Endothelial cell of umbilical vein (primary cell): ENCODE data around the gene PTPMT1. TPM values are rescaled to one million over a fixed set of nuclear protein-coding genes. Genes with fewer than 3 reads are reported as not detected.

ENCODE experiments used
- BruUV-seq: library from RNA; stranded (reverse); fragments of 400-500 nt; replicated peaks from 2 replicates; lab custom pipeline; 2021; lab: Mats Ljungman, UMichigan
- CTCF ChIA-PET: fragments of 300-600, 350-600 bp; sonication (Branson Sonifier 250); formaldehyde crosslinking; loops from one replicate; lab custom pipeline; 2021; ENCODE audit warnings: antibody characterized with exemption, inconsistent platforms; lab: Charles Lee
- POLR2A ChIA-PET: fragments of 300-600, 350-600 bp; sonication (Branson Sonifier 250); formaldehyde crosslinking; loops from one replicate; lab custom pipeline; 2021; ENCODE audit warnings: antibody characterized with exemption, inconsistent platforms; lab: Charles Lee
- DNase-seq: peaks from one replicate; pipeline ENCODE4 v3.0.0-alpha.2; 2011; ENCODE audit warnings: low read depth, low spot score
- FAIRE-seq: peaks from 2 replicates; lab custom pipeline; 2011; peaks lifted over from hg19 to GRCh38; lab: Jason Lieb, UNC
- H2AFZ ChIP-seq: 2 replicates; pipeline ENCODE4 v1.6.0; 2012; ENCODE audit warnings: low read depth, low read length, control low read depth, inconsistent platforms
- H3K27ac ChIP-seq: 2 replicates; pipeline ENCODE4 v1.5.1; 2011; ENCODE audit warnings: low read depth, mild to moderate bottlenecking, control low read depth, low read length, moderate library complexity; ENCODE audit not compliant: insufficient read depth
- H3K27me3 ChIP-seq, 2 experiments: 2 replicates each; pipeline versions ENCODE4 v1.6.0 to v1.6.1; 2011; ENCODE audit warnings: low read length in 2 of 2, mixed read lengths in 1 of 2; ENCODE audit not compliant: control insufficient read depth in 2 of 2, insufficient read depth in 2 of 2
- H3K36me3 ChIP-seq, 2 experiments: 2 replicates in 1 of 2; 3 replicates in 1 of 2; pipeline ENCODE4 v1.5.1; 2011; ENCODE audit warnings: low read length in 2 of 2, mild to moderate bottlenecking in 1 of 2, moderate library complexity in 1 of 2; ENCODE audit not compliant: control insufficient read depth in 2 of 2, insufficient read depth in 2 of 2; ENCODE audit errors: extremely low read depth in 1 of 2
- H3K4me1 ChIP-seq: 3 replicates; pipeline ENCODE4 v1.5.1; 2011; ENCODE audit warnings: mild to moderate bottlenecking, low read length; ENCODE audit not compliant: control insufficient read depth, insufficient read depth; ENCODE audit errors: extremely low read depth
- H3K4me2 ChIP-seq: 2 replicates; pipeline ENCODE4 v1.6.1; 2011; ENCODE audit warnings: low read length, control low read depth, mixed read lengths; ENCODE audit not compliant: insufficient read depth
- H3K4me3 ChIP-seq, 3 experiments: fragments of 200-600 bp in 1 of 3; sonication (generic), shearing (Covaris generic) in 1 of 3; replicated peaks in 1 of 3; 2 replicates each; pipeline ENCODE4 v1.5.1; 2011 to 2016; ENCODE audit warnings: control low read depth in 3 of 3, low read length in 3 of 3, mild to moderate bottlenecking in 2 of 3, inconsistent platforms in 1 of 3, low read depth in 1 of 3, moderate library complexity in 1 of 3; ENCODE audit not compliant: insufficient read depth in 1 of 3
- H3K79me2 ChIP-seq: 2 replicates; pipeline ENCODE4 v1.6.0; 2012; ENCODE audit warnings: low read length, inconsistent platforms; ENCODE audit not compliant: control insufficient read depth, insufficient read depth
- H3K9ac ChIP-seq: replicated peaks from 2 replicates; pipeline ENCODE3; 2011; ENCODE audit warnings: low read length, control low read depth; ENCODE audit not compliant: insufficient read depth; ENCODE audit errors: extremely low read depth
- H3K9me1 ChIP-seq: replicated peaks from 3 replicates; pipeline ENCODE4 v1.6.0; 2011; ENCODE audit warnings: mild to moderate bottlenecking, low read length; ENCODE audit not compliant: control insufficient read depth, insufficient read depth; ENCODE audit errors: extremely low read depth
- H3K9me3 ChIP-seq: replicated peaks from 2 replicates; pipeline ENCODE4 v1.5.1; 2012; ENCODE audit warnings: low read length, inconsistent platforms; ENCODE audit not compliant: control insufficient read depth, insufficient read depth
- H4K20me1 ChIP-seq: replicated peaks from 2 replicates; pipeline ENCODE3; 2011; ENCODE audit warnings: mild to moderate bottlenecking, low read length; ENCODE audit not compliant: control insufficient read depth, insufficient read depth; ENCODE audit errors: extremely low read depth
- CTCF ChIP-seq, 2 donors: IDR thresholded peaks; 1 replicate in 1 of 2; 2 replicates in 1 of 2; pipeline ENCODE4 v1.5.1; 2011; ENCODE audit warnings: low read length in 2 of 2, mild to moderate bottlenecking in 2 of 2, moderate library complexity in 2 of 2, control low read depth in 1 of 2, inconsistent platforms in 1 of 2, low read depth in 1 of 2; ENCODE audit not compliant: insufficient read depth in 1 of 2; ENCODE audit errors: extremely low read depth in 1 of 2
- EZH2 ChIP-seq: IDR thresholded peaks from 2 replicates; pipeline ENCODE4 v1.6.1; 2012; ENCODE audit warnings: borderline replicate concordance, low read depth, mild to moderate bottlenecking, moderate library complexity, low read length, inconsistent platforms; ENCODE audit not compliant: severe bottlenecking
- FOS ChIP-seq: IDR thresholded peaks from 2 replicates; pipeline ENCODE4 v1.6.1; 2011; ENCODE audit warnings: mild to moderate bottlenecking, low read length, moderate library complexity, borderline replicate concordance; ENCODE audit not compliant: insufficient read depth
- GATA2 ChIP-seq: IDR thresholded peaks from 2 replicates; pipeline ENCODE4 v1.7.0; 2011; ENCODE audit warnings: low read depth, mild to moderate bottlenecking, moderate library complexity, mixed read lengths, low read length; ENCODE audit not compliant: insufficient read length, insufficient read depth
- JUN ChIP-seq: IDR thresholded peaks from 2 replicates; pipeline ENCODE4 v1.6.1; 2011; ENCODE audit warnings: borderline replicate concordance, low read depth; ENCODE audit not compliant: insufficient read length, insufficient read depth
- MAX ChIP-seq: IDR thresholded peaks from 2 replicates; pipeline ENCODE4 v1.6.1; 2011; ENCODE audit not compliant: insufficient read depth, insufficient read length
- MYC ChIP-seq: IDR thresholded peaks from one replicate; pipeline ENCODE4 v1.6.1; 2011; ENCODE audit warnings: mild to moderate bottlenecking, low read depth, low read length
- POLR2A ChIP-seq: IDR thresholded peaks from 2 replicates; pipeline ENCODE4 v1.6.1; 2012; ENCODE audit warnings: low read depth, mild to moderate bottlenecking, control low read depth, low read length
- POLR2AphosphoS5 ChIP-seq: IDR thresholded peaks from 2 replicates; pipeline ENCODE4 v1.6.1; 2012; ENCODE audit warnings: low read depth, mild to moderate bottlenecking, control low read depth, low read length, moderate library complexity; ENCODE audit not compliant: insufficient read depth
- dilution Hi-C: fragments of 300-500 bp; cut with MboI; formaldehyde crosslinking; loops from one replicate; pipeline ENCODE4 v1.15.0; 2019; ENCODE audit warnings: low sequenced_read_pairs; ENCODE audit not compliant: extremely low pct_ligation_motif_present
- intact Hi-C: fragments of 100-400 bp; cut with micrococcal nuclease; formaldehyde crosslinking; loops from one replicate; pipeline ENCODE4 v1.10.0; 2022
- polyA plus RNA-seq, 4 experiments: library from polyadenylated mRNA; depleted of rRNA in 3 of 4; stranded (reverse) in 3 of 4; unstranded in 1 of 4; fragments of >200 nt; gene quantifications; 2 replicates each; pipeline versions ENCODE4 v1.2.1 to v1.2.3, GENCODE V29; 2011 to 2012; ENCODE audit warnings: missing spikeins in 1 of 4
- total RNA-seq: library from RNA; stranded (reverse); gene quantifications from 2 replicates; pipeline ENCODE4 v1.2.3, GENCODE V29; 2021

The PTPMT1 gene
- total and polyA plus RNA-seq, 2 donors (not counting 3 experiments of a cell fraction or from before 2014, with no cell fraction given): 44.6 to 83.1 TPM

GRCh38 chr11:47552566-47553405, 12.6 kb upstream of the PTPMT1 start, which contains the start of gene CELF1:
TSS of gene CELF1 (minus strand) at chr11:47553132. CDS start at chr11:47499523, 53,609 bp downstream.
- Histone ChIP-seq H3K36me3 (no peaks in the 10 kb centered on the region), H3K9ac (peak within 1 kb of the TSS; percentile 81), H3K9me1 (no peaks in the 10 kb centered on the region), H3K4me3 (peak within 1 kb of the TSS; percentile 69 to 75 (median 74)), H4K20me1 (peaks cover 5% of the 10 kb centered on the region), H3K4me2 (peak within 1 kb of the TSS; percentile 90), H3K4me1 (peaks cover 9% of the 10 kb centered on the region), H2AFZ (peak within 1 kb of the TSS; percentile 94), H3K9me3 (no peaks in the 10 kb centered on the region), H3K27ac (peak within 1 kb of the TSS; percentile 33), H3K27me3 (no peaks in the 10 kb centered on the region), H3K79me2 (peaks cover 50% of the 10 kb centered on the region)
- FAIRE-seq (peak; percentile 88), DNase-seq (peak; percentile 90)
- ChIA-PET CTCF (interaction anchor here (0.6 to 4.2 kb wide), 18 partner anchors 10 to 178 kb away, joined by 3 to 41 read pairs (median 4); no protein-coding TSS in a partner anchor), POLR2A (interaction anchor here (1.2 to 1.8 kb wide), 2 partner anchors 12 to 86 kb away, joined by 5 to 6 read pairs; no protein-coding TSS in a partner anchor)
- dilution Hi-C loops: no loop called here
- intact Hi-C loops: loop anchor here (1.0 to 5.0 kb wide), 5 partner anchors 14 to 145 kb away; partner anchors contain the start of genes KBTBD4, PSMC3 and SLC39A13
- BruUV-seq: no TSS peak
- TF ChIP-seq GATA2 (no peak), JUN (no peak), EZH2 (no peak), MAX (no peak), MYC (no peak), FOS (peak; percentile 22), CTCF (IDR thresholded peaks at IDR 0.05; ENCODE audit: extremely low read depth in 1 of 2, insufficient read depth in 1 of 2, low read depth in 1 of 2, low read length in 2 of 2) (peak; percentile 84 to 95), POLR2AphosphoS5 (peak; percentile 91), POLR2A (peak; percentile 87)
